Measurements from ENCODE around the gene FRMPD2.
A peak's percentile ranks its signal among the peaks of the same experiment; 100 is the strongest.

Gene FRMPD2

DNA sequence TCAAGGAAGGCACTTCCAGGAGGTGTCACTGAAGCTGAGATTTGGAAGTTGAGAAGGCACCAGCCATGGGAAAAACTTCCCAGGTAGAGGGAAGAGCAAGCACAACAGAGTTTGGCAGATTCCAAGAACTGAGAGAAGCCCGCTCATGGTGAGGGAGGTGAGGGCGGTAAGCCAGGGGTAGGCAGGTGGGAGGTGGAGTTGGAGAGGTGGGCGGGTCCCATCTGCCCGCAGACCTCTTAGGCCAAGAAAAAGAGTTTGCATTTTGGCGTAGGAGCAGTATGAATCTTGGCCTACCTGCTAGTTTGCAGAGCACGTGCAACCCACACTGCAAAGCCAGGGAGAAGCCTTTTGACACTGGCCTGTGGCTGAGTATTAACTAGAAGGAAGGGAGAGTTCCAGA is 18.8 kb downstream of the FRMPD2 start:
- Histone ChIP-seq H3K4me1 (ENCODE audit: control insufficient read depth in 1 of 2, insufficient read depth in 2 of 2, low read length in 2 of 2) (peaks cover 34 to 42% of the 10 kb centered on the region in 2 experiments), H3K9me3 (ENCODE audit: insufficient read depth, low read depth, low read length) (no peaks in the 10 kb centered on the region), H3K36me3 (ENCODE audit: control insufficient read depth in 1 of 2, insufficient read depth in 2 of 2, low read length in 2 of 2) (no peaks in the 10 kb centered on the region), H4K12ac (ENCODE audit: low read depth, low read length) (no peak overlapping the region), H3K14ac (ENCODE audit: low read length) (peak overlapping the region; percentile 13), H2BK12ac (ENCODE audit: low read length) (peak overlapping the region; percentile 51), H2AK5ac (ENCODE audit: low read length) (peak overlapping the region; percentile 28), H3K18ac (ENCODE audit: low read length) (no peak overlapping the region), H3K4me2 (ENCODE audit: low read length) (no peak overlapping the region), H2BK120ac (ENCODE audit: insufficient read depth, low read length, poor library complexity) (peak overlapping the region; percentile 52), H3K9ac (ENCODE audit: low read length) (no peak overlapping the region), H2BK5ac (ENCODE audit: low read depth, low read length, poor library complexity) (no peak overlapping the region), H3K79me2 (ENCODE audit: control insufficient read depth, insufficient read depth, low read length, poor library complexity) (peaks cover 4% of the 10 kb centered on the region), H3K27me3 (ENCODE audit: insufficient read depth, low read length) (no peaks in the 10 kb centered on the region), H3K79me1 (ENCODE audit: low read length) (peaks cover 14% of the 10 kb centered on the region), H2AFZ (ENCODE audit: insufficient read depth, low read length, poor library complexity) (no peak overlapping the region), H3K4ac (ENCODE audit: low read depth, low read length) (no peak overlapping the region), H3K27ac (ENCODE audit: low read depth, low read length) (no peak overlapping the region), H4K8ac (ENCODE audit: low read depth, low read length) (peak overlapping the region; percentile 17), H3K23ac (ENCODE audit: low read length) (no peak overlapping the region), H3K4me3 (ENCODE audit: low read depth, low read length) (no peak overlapping the region), H4K91ac (ENCODE audit: low read depth, low read length) (no peak overlapping the region)
- WGBS (ENCODE audit: extremely low coverage, insufficient coverage, insufficient read length), result no CpG with 5 or more reads among the region's 6 CpGs
- DNase-seq, result no peak

DNA sequence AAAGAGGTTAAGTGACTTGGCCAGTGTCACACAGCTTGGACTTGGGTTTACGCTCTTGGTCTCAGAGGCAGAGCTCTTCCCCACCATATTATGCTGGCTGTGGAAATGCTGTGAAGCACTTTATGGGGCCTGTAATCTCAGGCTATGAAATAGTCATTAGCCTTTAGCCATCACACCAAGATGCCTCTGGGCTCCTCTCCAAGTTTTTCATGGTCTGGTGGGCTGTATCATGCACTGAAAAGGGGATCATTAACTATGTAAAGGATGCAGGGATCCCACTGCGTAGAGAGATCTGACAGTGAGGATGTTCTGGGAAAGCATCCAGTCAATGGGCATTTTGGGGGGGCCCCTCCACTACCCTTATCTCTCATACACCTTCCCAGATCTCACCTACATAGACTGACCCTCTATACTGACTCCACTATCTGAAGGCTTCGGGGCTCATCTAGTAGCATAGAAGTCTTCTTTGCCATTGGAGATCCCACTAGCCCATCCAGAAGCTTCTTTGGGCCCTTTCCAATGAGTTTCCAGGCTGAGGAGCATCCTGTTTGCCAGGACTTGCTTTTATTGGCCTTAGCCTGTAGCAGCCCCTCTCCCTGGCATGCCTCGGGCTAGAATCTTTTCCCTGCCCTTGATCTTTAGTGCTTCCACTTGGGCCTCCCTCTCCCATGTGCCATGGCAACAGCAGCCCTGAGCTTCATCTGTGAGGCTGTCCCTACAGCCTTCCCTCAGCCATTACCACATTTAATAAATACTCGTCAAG is 19.6 kb downstream of the FRMPD2 start:
- H2AFZ ChIP-seq (ENCODE audit: insufficient read depth, low read length, poor library complexity), result no peak overlapping the region
- WGBS (ENCODE audit: extremely low coverage, insufficient coverage, insufficient read length), result no CpG with 5 or more reads among the region's 5 CpGs
- peak overlapping the region; percentile 53 for H3K27ac ChIP-seq (ENCODE audit: low read depth, low read length)
- H3K9me3 ChIP-seq (ENCODE audit: insufficient read depth, low read depth, low read length), result peaks cover 2% of the 10 kb centered on the region
- H2BK5ac ChIP-seq (ENCODE audit: low read depth, low read length, poor library complexity), result no peak overlapping the region
- no peak overlapping the region for H3K4me3 ChIP-seq (ENCODE audit: low read depth, low read length)
- peak overlapping the region; percentile 78 for H2AK5ac ChIP-seq (ENCODE audit: low read length)
- peaks cover 16% of the 10 kb centered on the region for H3K79me1 ChIP-seq (ENCODE audit: low read length)
- H3K23ac ChIP-seq (ENCODE audit: low read length), result no peak overlapping the region
- no peaks in the 10 kb centered on the region for H3K36me3 ChIP-seq (ENCODE audit: control insufficient read depth in 1 of 2, insufficient read depth in 2 of 2, low read length in 2 of 2)
- peak overlapping the region; percentile 65 for H4K91ac ChIP-seq (ENCODE audit: low read depth, low read length)
- no peaks in the 10 kb centered on the region for H3K27me3 ChIP-seq (ENCODE audit: insufficient read depth, low read length)
- no peak overlapping the region for H3K4ac ChIP-seq (ENCODE audit: low read depth, low read length)
- H3K14ac ChIP-seq (ENCODE audit: low read length), result no peak overlapping the region
- no peak overlapping the region for H3K18ac ChIP-seq (ENCODE audit: low read length)
- peaks cover 34 to 44% of the 10 kb centered on the region in 2 experiments for H3K4me1 ChIP-seq (ENCODE audit: control insufficient read depth in 1 of 2, insufficient read depth in 2 of 2, low read length in 2 of 2)
- no peak overlapping the region for H4K12ac ChIP-seq (ENCODE audit: low read depth, low read length)
- no peak overlapping the region for H3K9ac ChIP-seq (ENCODE audit: low read length)
- no peak for DNase-seq
- H2BK120ac ChIP-seq (ENCODE audit: insufficient read depth, low read length, poor library complexity), result peak overlapping the region; percentile 55
- H3K79me2 ChIP-seq (ENCODE audit: control insufficient read depth, insufficient read depth, low read length, poor library complexity), result peaks cover 4% of the 10 kb centered on the region
- no peak overlapping the region for H4K8ac ChIP-seq (ENCODE audit: low read depth, low read length)
- H3K4me2 ChIP-seq (ENCODE audit: low read length), result no peak overlapping the region
- H2BK12ac ChIP-seq (ENCODE audit: low read length), result peak overlapping the region; percentile 33

- H2BK12ac ChIP-seq (ENCODE audit: low read length), result no peak overlapping the region
- peak overlapping the region; percentile 53 for H3K27ac ChIP-seq (ENCODE audit: low read depth, low read length)
- no peak overlapping the region for H2BK120ac ChIP-seq (ENCODE audit: insufficient read depth, low read length, poor library complexity)
- H3K79me2 ChIP-seq (ENCODE audit: control insufficient read depth, insufficient read depth, low read length, poor library complexity), result peaks cover 4% of the 10 kb centered on the region
- no CpG with 5 or more reads among the region's 9 CpGs for WGBS (ENCODE audit: extremely low coverage, insufficient coverage, insufficient read length)
- H3K36me3 ChIP-seq (ENCODE audit: control insufficient read depth in 1 of 2, insufficient read depth in 2 of 2, low read length in 2 of 2), result no peaks in the 10 kb centered on the region
- H2AFZ ChIP-seq (ENCODE audit: insufficient read depth, low read length, poor library complexity), result no peak overlapping the region
- H3K4me1 ChIP-seq (ENCODE audit: control insufficient read depth in 1 of 2, insufficient read depth in 2 of 2, low read length in 2 of 2), result peaks cover 34 to 45% of the 10 kb centered on the region in 2 experiments
- no peak overlapping the region for H2BK5ac ChIP-seq (ENCODE audit: low read depth, low read length, poor library complexity)
- H3K9me3 ChIP-seq (ENCODE audit: insufficient read depth, low read depth, low read length), result peaks cover 2% of the 10 kb centered on the region
- H3K4me3 ChIP-seq (ENCODE audit: low read depth, low read length), result no peak overlapping the region
- H3K79me1 ChIP-seq (ENCODE audit: low read length), result peaks cover 16% of the 10 kb centered on the region
- no peak overlapping the region for H3K4me2 ChIP-seq (ENCODE audit: low read length)
- peak; percentile 50 to 53 for DNase-seq
- no peak overlapping the region for H4K8ac ChIP-seq (ENCODE audit: low read depth, low read length)
- no peak overlapping the region for H3K23ac ChIP-seq (ENCODE audit: low read length)
- no peak overlapping the region for H3K18ac ChIP-seq (ENCODE audit: low read length)
- H4K91ac ChIP-seq (ENCODE audit: low read depth, low read length), result no peak overlapping the region
- H2AK5ac ChIP-seq (ENCODE audit: low read length), result no peak overlapping the region
- H4K12ac ChIP-seq (ENCODE audit: low read depth, low read length), result no peak overlapping the region
- H3K4ac ChIP-seq (ENCODE audit: low read depth, low read length), result no peak overlapping the region
- H3K14ac ChIP-seq (ENCODE audit: low read length), result no peak overlapping the region
- H3K9ac ChIP-seq (ENCODE audit: low read length), result no peak overlapping the region
- no peaks in the 10 kb centered on the region for H3K27me3 ChIP-seq (ENCODE audit: insufficient read depth, low read length)
Observed at GRCh38 chr10:48253970-48254657, 20.4 kb downstream of the FRMPD2 start.

DNA sequence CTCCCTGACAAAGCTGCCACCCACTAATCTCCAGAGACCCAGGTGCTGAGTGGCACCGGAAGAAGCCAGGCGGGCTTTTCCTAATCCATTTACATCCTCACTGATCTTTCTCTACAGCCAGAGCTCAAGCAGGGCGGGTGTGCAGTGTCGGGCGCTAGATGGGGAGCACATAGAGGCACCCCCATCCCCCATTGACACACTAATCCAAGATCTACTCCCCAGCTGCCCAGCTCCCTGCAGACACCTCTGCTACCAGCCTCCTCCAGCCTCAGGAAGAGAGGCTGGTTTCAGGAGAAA is 22.2 kb downstream of the FRMPD2 start:
- Histone ChIP-seq H3K27ac (ENCODE audit: low read depth, low read length) (peak overlapping the region; percentile 83), H2AFZ (ENCODE audit: insufficient read depth, low read length, poor library complexity) (no peak overlapping the region), H2BK12ac (ENCODE audit: low read length) (peak overlapping the region; percentile 97), H3K4ac (ENCODE audit: low read depth, low read length) (peak overlapping the region; percentile 63), H3K4me1 (ENCODE audit: control insufficient read depth in 1 of 2, insufficient read depth in 2 of 2, low read length in 2 of 2) (peaks cover 39 to 49% of the 10 kb centered on the region in 2 experiments), H3K4me3 (ENCODE audit: low read depth, low read length) (no peak overlapping the region), H3K36me3 (ENCODE audit: control insufficient read depth in 1 of 2, insufficient read depth in 2 of 2, low read length in 2 of 2) (no peaks in the 10 kb centered on the region), H4K12ac (ENCODE audit: low read depth, low read length) (no peak overlapping the region), H2BK120ac (ENCODE audit: insufficient read depth, low read length, poor library complexity) (peak overlapping the region; percentile 95), H2AK5ac (ENCODE audit: low read length) (peak overlapping the region; percentile 75), H3K4me2 (ENCODE audit: low read length) (peak overlapping the region; percentile 0), H3K79me1 (ENCODE audit: low read length) (peaks cover 18% of the 10 kb centered on the region), H3K79me2 (ENCODE audit: control insufficient read depth, insufficient read depth, low read length, poor library complexity) (peaks cover 4% of the 10 kb centered on the region), H4K8ac (ENCODE audit: low read depth, low read length) (peak overlapping the region; percentile 82), H3K9ac (ENCODE audit: low read length) (no peak overlapping the region), H3K27me3 (ENCODE audit: insufficient read depth, low read length) (no peaks in the 10 kb centered on the region), H3K14ac (ENCODE audit: low read length) (peak overlapping the region; percentile 63), H4K91ac (ENCODE audit: low read depth, low read length) (peak overlapping the region; percentile 99), H3K9me3 (ENCODE audit: insufficient read depth, low read depth, low read length) (peaks cover 2% of the 10 kb centered on the region), H3K18ac (ENCODE audit: low read length) (peak overlapping the region; percentile 83), H2BK5ac (ENCODE audit: low read depth, low read length, poor library complexity) (peak overlapping the region; percentile 75), H3K23ac (ENCODE audit: low read length) (no peak overlapping the region)
- WGBS (ENCODE audit: extremely low coverage, insufficient coverage, insufficient read length), result no CpG with 5 or more reads among the region's 5 CpGs
- no peak for DNase-seq

All from trophoblast cell (in vitro differentiated cells and primary cell).